VCaP (cell line): ENCODE results near the gene GUCA2B.

Source experiments
- H3K27ac ChIP-seq: fragments of 450-650 bp; 2 replicates; pipeline ENCODE4 v1.5.1; 2017
- TF ChIP-seq, protein P1 (sequence below): fragments of 450-650 bp; conservative IDR thresholded peaks from 2 replicates; pipeline ENCODE4 v1.5.1; 2017; ENCODE audit warnings: mild to moderate bottlenecking, moderate library complexity

The GUCA2B gene

DNA sequence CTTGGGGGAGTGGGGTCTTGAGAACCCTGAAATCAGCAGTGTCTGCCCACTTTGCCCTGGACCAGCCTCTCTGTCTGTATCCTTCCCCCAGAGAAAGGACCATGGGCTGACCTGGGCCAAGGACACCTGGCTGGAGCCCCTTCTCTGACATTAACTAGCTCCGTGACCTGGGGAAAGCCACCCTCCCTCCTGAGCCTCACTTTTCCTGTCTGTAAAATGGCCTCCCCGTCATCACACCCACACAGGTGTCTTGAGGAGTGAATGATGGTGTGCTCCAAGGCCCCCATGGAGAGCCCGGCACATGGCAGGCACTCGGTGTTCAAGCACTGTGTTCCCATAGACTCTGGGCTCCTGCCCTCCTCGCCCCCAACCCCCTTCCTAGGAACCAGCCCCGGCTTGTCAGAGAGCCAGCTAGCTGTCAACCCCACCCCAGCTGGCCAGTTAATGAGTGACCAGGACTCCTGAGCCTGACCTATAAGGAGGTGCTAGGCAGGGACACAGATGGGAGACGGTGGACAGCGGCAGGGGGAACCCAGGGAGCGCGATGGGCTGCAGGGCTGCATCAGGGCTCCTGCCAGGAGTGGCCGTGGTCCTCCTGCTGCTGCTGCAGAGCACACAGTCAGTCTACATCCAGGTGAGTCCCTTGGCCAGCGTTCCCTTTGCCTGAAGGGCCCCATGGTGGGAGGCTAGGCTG lies at the start of gene GUCA2B:
GUCA2B (plus strand) TSS at position 504 of the 694 bp plus-strand sequence; CDS start at position 545, 41 bp downstream.
- no peak within 1 kb of the TSS for H3K27ac ChIP-seq
- TF ChIP-seq, protein P1, sequence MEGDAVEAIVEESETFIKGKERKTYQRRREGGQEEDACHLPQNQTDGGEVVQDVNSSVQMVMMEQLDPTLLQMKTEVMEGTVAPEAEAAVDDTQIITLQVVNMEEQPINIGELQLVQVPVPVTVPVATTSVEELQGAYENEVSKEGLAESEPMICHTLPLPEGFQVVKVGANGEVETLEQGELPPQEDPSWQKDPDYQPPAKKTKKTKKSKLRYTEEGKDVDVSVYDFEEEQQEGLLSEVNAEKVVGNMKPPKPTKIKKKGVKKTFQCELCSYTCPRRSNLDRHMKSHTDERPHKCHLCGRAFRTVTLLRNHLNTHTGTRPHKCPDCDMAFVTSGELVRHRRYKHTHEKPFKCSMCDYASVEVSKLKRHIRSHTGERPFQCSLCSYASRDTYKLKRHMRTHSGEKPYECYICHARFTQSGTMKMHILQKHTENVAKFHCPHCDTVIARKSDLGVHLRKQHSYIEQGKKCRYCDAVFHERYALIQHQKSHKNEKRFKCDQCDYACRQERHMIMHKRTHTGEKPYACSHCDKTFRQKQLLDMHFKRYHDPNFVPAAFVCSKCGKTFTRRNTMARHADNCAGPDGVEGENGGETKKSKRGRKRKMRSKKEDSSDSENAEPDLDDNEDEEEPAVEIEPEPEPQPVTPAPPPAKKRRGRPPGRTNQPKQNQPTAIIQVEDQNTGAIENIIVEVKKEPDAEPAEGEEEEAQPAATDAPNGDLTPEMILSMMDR: no peak

GRCh38 chr1:42105025-42105424 lies 48.2 kb upstream of the GUCA2B start:
- no peak overlapping the region for H3K27ac ChIP-seq
- TF ChIP-seq, protein P1: no peak

- no peak overlapping the region for H3K27ac ChIP-seq
- TF ChIP-seq, protein P1: no peak
These were observed 44.9 kb upstream of the GUCA2B start for GRCh38 chr1:42108309-42108708.

DNA sequence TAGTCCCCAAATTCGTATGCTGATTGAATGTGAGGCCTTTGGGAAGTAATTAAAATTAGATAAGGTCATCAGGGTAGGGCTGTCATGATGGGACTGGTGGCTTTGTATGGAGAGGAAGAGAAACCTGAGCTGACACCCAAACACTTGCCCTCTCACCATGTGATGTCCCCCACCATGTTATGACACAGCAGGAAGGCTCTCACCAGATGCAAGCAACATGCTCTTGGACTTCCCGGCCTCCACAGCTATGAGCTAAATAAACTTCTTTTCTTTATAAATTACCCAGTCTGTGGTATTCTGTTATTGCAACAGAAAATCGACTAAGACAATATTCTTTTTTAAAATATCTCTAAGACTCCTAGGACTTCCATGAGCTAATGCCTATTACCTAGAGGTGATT lies 43.6 kb upstream of the GUCA2B start:
- TF ChIP-seq, protein P1: no peak
- no peak overlapping the region for H3K27ac ChIP-seq

GRCh38 chr1:42114229-42114628 lies 39.0 kb upstream of the GUCA2B start:
- H3K27ac ChIP-seq: no peak overlapping the region
- TF ChIP-seq, protein P1: no peak

DNA sequence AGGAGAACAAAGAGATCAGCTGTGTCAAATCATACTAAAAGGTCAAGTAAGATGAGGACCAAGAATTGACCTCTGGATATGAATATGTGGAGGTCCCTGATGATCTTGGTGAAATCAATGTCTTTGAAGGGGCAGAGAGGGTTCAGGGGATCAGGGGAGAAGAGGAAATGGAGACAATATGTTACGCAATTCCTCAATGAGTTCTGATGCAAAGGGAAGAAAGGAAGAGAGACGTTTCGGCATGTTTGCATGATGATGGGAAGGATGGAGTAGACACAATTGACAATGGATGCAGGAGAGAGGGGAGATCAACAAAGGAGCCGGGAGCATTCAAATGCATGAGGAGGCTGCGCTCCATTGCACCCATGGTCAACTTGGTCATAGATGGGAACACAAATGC lies 36.0 kb upstream of the GUCA2B start:
- H3K27ac ChIP-seq: no peak overlapping the region
- TF ChIP-seq, protein P1: no peak

DNA sequence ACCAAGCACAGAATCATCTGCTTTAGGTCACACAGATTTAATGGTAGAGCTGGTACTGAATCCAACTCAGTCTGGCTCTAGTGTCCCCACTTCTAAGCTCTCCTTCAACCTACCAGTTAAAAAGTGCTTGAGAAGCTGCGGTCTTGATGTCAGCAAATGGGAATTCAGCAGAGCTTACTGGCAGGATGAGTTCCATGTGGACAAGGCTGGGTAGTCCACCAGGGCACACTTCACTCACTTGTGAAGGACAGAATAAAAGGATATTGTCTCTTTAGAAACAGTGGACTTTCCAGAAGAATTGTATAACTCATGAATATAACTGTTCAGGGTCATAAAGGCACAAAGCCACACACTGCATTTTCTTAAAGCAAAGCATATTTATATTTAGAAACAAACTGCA lies 35.1 kb upstream of the GUCA2B start:
- TF ChIP-seq, protein P1: no peak
- H3K27ac ChIP-seq: no peak overlapping the region
